HepG2 (cell line): ENCODE measurements around the gene POU2F2.

Experiments
- CBX5 ChIP-seq: sonication (generic); formaldehyde crosslinking; IDR thresholded peaks from 2 replicates; pipeline ENCODE4 v1.4.0; 2020; ENCODE audit warnings: missing genetic modification reagents, borderline replicate concordance
- CC2D1A ChIP-seq: sonication (generic); formaldehyde crosslinking; IDR thresholded peaks from 2 replicates; pipeline ENCODE4 v1.8.1; 2023; ENCODE audit warnings: mild to moderate bottlenecking, missing genetic modification reagents
- NFIC ChIP-seq: IDR thresholded peaks from 2 replicates; pipeline ENCODE4 v1.6.1; 2012; ENCODE audit warnings: mild to moderate bottlenecking, low read length, inconsistent platforms
- TBP ChIP-seq: sonication (generic); formaldehyde crosslinking; IDR thresholded peaks from 2 replicates; pipeline ENCODE4 v1.5.0; 2020; ENCODE audit warnings: missing genetic modification reagents
- TCF12 ChIP-seq, 2 experiments: fragments of 450-650 bp in 1 of 2; sonication (generic) in 1 of 2; formaldehyde crosslinking in 1 of 2; IDR thresholded peaks; 2 replicates each; pipeline versions ENCODE4 v1.6.1 to v1.8.0; 2017 to 2022; ENCODE audit warnings: antibody characterized with exemption in 1 of 2, mild to moderate bottlenecking in 1 of 2, missing genetic modification reagents in 1 of 2, moderate library complexity in 1 of 2
- ZNF121 ChIP-seq: sonication (generic); formaldehyde crosslinking; IDR thresholded peaks from 2 replicates; pipeline ENCODE4 v1.5.0; 2020; ENCODE audit warnings: mild to moderate bottlenecking, missing genetic modification reagents
- ZNF7 ChIP-seq: IDR thresholded peaks from 2 replicates; pipeline ENCODE4 v1.6.1; 2016; ENCODE audit warnings: missing biosample characterization, missing genetic modification reagents
- ZNF749 ChIP-seq: sonication (generic); formaldehyde crosslinking; IDR thresholded peaks from 2 replicates; pipeline ENCODE4 v1.8.0; 2022; ENCODE audit warnings: mild to moderate bottlenecking, missing genetic modification reagents, moderate library complexity, borderline replicate concordance
- ZNF768 ChIP-seq: sonication (generic); formaldehyde crosslinking; IDR thresholded peaks from 2 replicates; pipeline ENCODE4 v1.4.0; 2020; ENCODE audit warnings: missing genetic modification reagents
- ZNF777 ChIP-seq: sonication (generic); formaldehyde crosslinking; IDR thresholded peaks from 2 replicates; pipeline ENCODE4 v1.4.0; 2020; ENCODE audit warnings: missing genetic modification reagents
- TF ChIP-seq, protein P1 (sequence below): sonication (generic); formaldehyde crosslinking; IDR thresholded peaks from 2 replicates; pipeline ENCODE4 v1.5.0; 2020; ENCODE audit warnings: mild to moderate bottlenecking, missing genetic modification reagents, moderate library complexity
- TF ChIP-seq, protein P2 (sequence below), 2 experiments: sonication (generic) in 1 of 2; formaldehyde crosslinking in 1 of 2; IDR thresholded peaks; 2 replicates each; pipeline versions ENCODE4 v1.4.0 to v1.6.1; 2018 to 2020; ENCODE audit warnings: missing genetic modification reagents in 2 of 2, borderline replicate concordance in 1 of 2, low read depth in 1 of 2, mild to moderate bottlenecking in 1 of 2, missing biosample characterization in 1 of 2
- TF ChIP-seq, protein P3 (sequence below), 2 experiments: IDR thresholded peaks; 2 replicates each; pipeline ENCODE4 v1.6.1; 2011 to 2012; ENCODE audit warnings: low read length in 2 of 2, borderline replicate concordance in 1 of 2, low read depth in 1 of 2, mild to moderate bottlenecking in 1 of 2, moderate library complexity in 1 of 2

DNA sequence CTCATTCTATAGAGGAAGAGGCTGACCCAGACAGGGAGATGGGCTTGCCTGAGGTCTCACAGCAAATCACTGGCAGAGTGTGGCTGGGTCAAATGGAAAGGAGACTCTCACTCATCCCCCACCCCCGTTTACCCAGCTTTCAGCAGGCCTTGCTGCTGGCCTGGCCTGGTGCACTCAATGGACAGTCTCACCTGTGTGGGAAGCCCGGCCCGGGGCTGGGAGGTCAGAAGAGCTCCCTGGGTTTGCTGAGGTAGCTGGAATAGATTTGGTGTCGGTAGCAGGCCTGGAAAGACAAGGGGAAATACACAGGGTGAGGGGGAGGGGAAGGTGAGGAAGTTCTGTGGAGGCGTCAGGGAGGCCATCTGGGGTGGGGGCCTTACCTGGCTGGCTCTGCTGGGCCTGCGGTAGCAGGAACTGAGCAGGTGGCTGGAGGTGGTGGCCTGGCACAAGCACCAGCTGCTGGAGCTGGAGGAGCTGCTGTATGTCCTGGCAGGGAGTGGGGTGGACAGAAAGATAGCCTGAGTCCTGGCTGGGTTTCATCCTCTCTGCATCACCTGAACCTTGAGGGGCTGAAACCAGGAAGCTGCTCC is 32.8 kb downstream of the POU2F2 start:
- TF ChIP-seq, protein P1, sequence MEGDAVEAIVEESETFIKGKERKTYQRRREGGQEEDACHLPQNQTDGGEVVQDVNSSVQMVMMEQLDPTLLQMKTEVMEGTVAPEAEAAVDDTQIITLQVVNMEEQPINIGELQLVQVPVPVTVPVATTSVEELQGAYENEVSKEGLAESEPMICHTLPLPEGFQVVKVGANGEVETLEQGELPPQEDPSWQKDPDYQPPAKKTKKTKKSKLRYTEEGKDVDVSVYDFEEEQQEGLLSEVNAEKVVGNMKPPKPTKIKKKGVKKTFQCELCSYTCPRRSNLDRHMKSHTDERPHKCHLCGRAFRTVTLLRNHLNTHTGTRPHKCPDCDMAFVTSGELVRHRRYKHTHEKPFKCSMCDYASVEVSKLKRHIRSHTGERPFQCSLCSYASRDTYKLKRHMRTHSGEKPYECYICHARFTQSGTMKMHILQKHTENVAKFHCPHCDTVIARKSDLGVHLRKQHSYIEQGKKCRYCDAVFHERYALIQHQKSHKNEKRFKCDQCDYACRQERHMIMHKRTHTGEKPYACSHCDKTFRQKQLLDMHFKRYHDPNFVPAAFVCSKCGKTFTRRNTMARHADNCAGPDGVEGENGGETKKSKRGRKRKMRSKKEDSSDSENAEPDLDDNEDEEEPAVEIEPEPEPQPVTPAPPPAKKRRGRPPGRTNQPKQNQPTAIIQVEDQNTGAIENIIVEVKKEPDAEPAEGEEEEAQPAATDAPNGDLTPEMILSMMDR (CRISPR knock-in tag), result no peak
- TF ChIP-seq CBX5 (CRISPR knock-in tag), result no peak
- TF ChIP-seq, protein P2, sequence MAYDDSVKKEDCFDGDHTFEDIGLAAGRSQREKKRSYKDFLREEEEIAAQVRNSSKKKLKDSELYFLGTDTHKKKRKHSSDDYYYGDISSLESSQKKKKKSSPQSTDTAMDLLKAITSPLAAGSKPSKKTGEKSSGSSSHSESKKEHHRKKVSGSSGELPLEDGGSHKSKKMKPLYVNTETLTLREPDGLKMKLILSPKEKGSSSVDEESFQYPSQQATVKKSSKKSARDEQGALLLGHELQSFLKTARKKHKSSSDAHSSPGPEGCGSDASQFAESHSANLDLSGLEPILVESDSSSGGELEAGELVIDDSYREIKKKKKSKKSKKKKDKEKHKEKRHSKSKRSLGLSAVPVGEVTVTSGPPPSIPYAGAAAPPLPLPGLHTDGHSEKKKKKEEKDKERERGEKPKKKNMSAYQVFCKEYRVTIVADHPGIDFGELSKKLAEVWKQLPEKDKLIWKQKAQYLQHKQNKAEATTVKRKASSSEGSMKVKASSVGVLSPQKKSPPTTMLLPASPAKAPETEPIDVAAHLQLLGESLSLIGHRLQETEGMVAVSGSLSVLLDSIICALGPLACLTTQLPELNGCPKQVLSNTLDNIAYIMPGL (CRISPR knock-in tag; IDR thresholded peaks at IDR 0.05; ENCODE audit: borderline replicate concordance in 1 of 2, low read depth in 1 of 2), result no peak
- TF ChIP-seq, protein P3, sequence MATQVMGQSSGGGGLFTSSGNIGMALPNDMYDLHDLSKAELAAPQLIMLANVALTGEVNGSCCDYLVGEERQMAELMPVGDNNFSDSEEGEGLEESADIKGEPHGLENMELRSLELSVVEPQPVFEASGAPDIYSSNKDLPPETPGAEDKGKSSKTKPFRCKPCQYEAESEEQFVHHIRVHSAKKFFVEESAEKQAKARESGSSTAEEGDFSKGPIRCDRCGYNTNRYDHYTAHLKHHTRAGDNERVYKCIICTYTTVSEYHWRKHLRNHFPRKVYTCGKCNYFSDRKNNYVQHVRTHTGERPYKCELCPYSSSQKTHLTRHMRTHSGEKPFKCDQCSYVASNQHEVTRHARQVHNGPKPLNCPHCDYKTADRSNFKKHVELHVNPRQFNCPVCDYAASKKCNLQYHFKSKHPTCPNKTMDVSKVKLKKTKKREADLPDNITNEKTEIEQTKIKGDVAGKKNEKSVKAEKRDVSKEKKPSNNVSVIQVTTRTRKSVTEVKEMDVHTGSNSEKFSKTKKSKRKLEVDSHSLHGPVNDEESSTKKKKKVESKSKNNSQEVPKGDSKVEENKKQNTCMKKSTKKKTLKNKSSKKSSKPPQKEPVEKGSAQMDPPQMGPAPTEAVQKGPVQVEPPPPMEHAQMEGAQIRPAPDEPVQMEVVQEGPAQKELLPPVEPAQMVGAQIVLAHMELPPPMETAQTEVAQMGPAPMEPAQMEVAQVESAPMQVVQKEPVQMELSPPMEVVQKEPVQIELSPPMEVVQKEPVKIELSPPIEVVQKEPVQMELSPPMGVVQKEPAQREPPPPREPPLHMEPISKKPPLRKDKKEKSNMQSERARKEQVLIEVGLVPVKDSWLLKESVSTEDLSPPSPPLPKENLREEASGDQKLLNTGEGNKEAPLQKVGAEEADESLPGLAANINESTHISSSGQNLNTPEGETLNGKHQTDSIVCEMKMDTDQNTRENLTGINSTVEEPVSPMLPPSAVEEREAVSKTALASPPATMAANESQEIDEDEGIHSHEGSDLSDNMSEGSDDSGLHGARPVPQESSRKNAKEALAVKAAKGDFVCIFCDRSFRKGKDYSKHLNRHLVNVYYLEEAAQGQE (IDR thresholded peaks at IDR 0.05; ENCODE audit: borderline replicate concordance in 1 of 2, low read depth in 1 of 2, low read length in 2 of 2), result no peak
- TF ChIP-seq ZNF121 (CRISPR knock-in tag), result no peak
- TF ChIP-seq ZNF749, result no peak
- TF ChIP-seq ZNF777 (CRISPR knock-in tag), result no peak
- no peak for TF ChIP-seq NFIC
- TF ChIP-seq TBP (CRISPR knock-in tag), result no peak
- no peak for TF ChIP-seq TCF12 (IDR thresholded peaks at IDR 0.05)
- TF ChIP-seq TCF12 (CRISPR knock-in tag; IDR thresholded peaks at IDR 0.05), result no peak
- TF ChIP-seq ZNF7, result no peak
- no peak for TF ChIP-seq ZNF768 (CRISPR knock-in tag)
- no peak for TF ChIP-seq CC2D1A (CRISPR knock-in tag)
